GF-D8 (cell line): Measurements from ENCODE around the gene IRGM.
"Not testable (repeated sequence)": the region's sequence is repeated elsewhere in the genome, so short reads cannot be mapped to it uniquely, and the experiment has no call there.

ENCODE experiments used
- DNase-seq: peaks from one replicate; lab custom pipeline; 2025; lab: John Stamatoyannopoulos, UW

The IRGM gene

GRCh38 chr5:150846308-150846653 is at the start of gene IRGM:
IRGM (plus strand) TSS chr5:150846521; CDS start chr5:150848124, 1,603 bp downstream.
- DNase-seq = not testable (repeated sequence)

- DNase-seq = no peak
Measured at GRCh38 chr5:150797384-150797783, 48.9 kb upstream of the IRGM start.

GRCh38 chr5:150801117-150801927 is 45.0 kb upstream of the IRGM start:
- peak; percentile 11 for DNase-seq

GRCh38 chr5:150804388-150804787 is 41.9 kb upstream of the IRGM start:
- no peak for DNase-seq

- no peak for DNase-seq
Measured at GRCh38 chr5:150809363-150809762, 37.0 kb upstream of the IRGM start.

- DNase-seq = no peak
Measured at GRCh38 chr5:150815010-150815409, 31.3 kb upstream of the IRGM start.

- no peak for DNase-seq
Measured at GRCh38 chr5:150816946-150817345, 29.4 kb upstream of the IRGM start.

- DNase-seq = no peak
Measured at GRCh38 chr5:150829744-150830143, 16.6 kb upstream of the IRGM start.

GRCh38 chr5:150831821-150832220 is 14.5 kb upstream of the IRGM start:
- not testable (repeated sequence) for DNase-seq

GRCh38 chr5:150836064-150836463 is 10.3 kb upstream of the IRGM start:
- DNase-seq = no peak

- no peak for DNase-seq
Measured at GRCh38 chr5:150836703-150837102, 9.6 kb upstream of the IRGM start.

GRCh38 chr5:150845185-150845859 is 999 bp upstream of the IRGM start:
- DNase-seq = not testable (repeated sequence)

GRCh38 chr5:150846654-150847333 is 473 bp downstream of the IRGM start:
- peak; percentile 86 for DNase-seq

- DNase-seq = no peak
Measured at GRCh38 chr5:150847334-150847695, 994 bp downstream of the IRGM start.

- no peak for DNase-seq
Measured at GRCh38 chr5:150848271-150848670, 1.9 kb downstream of the IRGM start.

GRCh38 chr5:150851039-150851438 is 4.7 kb downstream of the IRGM start:
- DNase-seq = no peak

GRCh38 chr5:150853561-150853960 is 7.2 kb downstream of the IRGM start:
- DNase-seq = no peak

- DNase-seq = not testable (repeated sequence)
Measured at GRCh38 chr5:150856700-150857099, 10.4 kb downstream of the IRGM start.

GRCh38 chr5:150860246-150860821 is 14.0 kb downstream of the IRGM start:
- no peak for DNase-seq

GRCh38 chr5:150862070-150862469 is 15.7 kb downstream of the IRGM start:
- peak; percentile 38 for DNase-seq

- no peak for DNase-seq
Measured at GRCh38 chr5:150879358-150879757, 33.0 kb downstream of the IRGM start.
